ENCODE results near the gene HAP1.
A peak's percentile ranks its signal among the peaks of the same experiment; 100 is the strongest.
"Not testable (repeated sequence)": the region's sequence is repeated elsewhere in the genome, so short reads cannot be mapped to it uniquely, and the experiment has no call there.

The HAP1 gene, protein sequence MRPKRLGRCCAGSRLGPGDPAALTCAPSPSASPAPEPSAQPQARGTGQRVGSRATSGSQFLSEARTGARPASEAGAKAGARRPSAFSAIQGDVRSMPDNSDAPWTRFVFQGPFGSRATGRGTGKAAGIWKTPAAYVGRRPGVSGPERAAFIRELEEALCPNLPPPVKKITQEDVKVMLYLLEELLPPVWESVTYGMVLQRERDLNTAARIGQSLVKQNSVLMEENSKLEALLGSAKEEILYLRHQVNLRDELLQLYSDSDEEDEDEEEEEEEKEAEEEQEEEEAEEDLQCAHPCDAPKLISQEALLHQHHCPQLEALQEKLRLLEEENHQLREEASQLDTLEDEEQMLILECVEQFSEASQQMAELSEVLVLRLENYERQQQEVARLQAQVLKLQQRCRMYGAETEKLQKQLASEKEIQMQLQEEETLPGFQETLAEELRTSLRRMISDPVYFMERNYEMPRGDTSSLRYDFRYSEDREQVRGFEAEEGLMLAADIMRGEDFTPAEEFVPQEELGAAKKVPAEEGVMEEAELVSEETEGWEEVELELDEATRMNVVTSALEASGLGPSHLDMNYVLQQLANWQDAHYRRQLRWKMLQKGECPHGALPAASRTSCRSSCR

DNA sequence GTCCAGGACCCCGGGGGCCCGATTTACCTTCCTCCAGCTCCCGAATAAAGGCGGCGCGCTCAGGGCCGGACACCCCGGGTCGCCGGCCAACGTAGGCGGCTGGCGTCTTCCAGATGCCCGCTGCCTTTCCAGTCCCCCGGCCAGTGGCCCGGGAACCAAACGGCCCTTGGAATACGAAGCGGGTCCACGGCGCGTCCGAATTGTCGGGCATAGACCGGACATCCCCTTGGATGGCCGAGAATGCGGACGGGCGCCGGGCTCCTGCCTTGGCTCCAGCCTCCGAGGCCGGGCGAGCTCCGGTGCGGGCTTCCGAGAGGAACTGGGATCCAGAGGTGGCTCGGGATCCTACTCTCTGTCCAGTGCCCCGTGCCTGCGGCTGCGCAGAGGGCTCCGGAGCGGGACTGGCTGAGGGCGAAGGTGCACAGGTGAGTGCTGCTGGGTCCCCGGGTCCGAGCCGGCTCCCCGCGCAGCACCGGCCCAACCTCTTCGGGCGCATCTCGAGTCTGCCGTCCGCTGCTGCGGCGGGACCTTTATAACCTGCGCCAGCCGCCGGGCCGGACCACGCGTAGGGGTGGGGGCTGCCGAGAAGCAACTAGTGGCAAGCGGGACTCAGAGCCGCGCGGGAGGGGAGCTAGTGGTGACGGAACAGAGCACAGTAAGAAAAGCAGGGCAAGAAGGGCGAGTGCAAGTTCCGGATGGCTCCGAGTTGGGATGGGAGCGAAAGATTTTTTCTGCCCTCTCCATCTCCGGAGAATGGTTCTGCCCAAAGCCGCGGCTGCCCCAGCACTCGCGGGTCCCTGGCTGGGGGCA, at the start of gene HAP1:
TSS of gene HAP1 (minus strand) at position 505 of the 810 bp plus-strand sequence. CDS start at position 496, 9 bp downstream.
- peak; percentile 42 for DNase-seq (ENCODE audit: low spot score)

DNA sequence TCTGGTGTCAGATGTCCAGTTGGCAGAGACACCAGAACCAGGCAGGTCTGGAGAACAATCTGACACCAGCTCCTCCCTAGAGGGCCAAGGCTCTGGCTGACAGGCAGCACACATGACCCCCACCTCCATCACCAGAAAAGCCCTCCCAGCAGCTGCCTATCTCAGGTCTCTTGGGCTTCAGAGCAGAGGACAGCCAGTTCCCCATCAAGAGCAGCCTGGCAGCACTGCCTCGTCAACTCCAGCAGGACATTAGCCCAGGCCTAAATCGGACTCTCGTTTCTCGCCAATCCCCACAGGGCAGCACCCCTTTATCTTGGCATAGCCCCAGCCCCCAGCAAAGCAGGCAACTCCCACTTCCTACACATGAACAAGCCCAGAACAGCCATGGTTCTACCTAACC, 47.7 kb upstream of the HAP1 start:
- no peak for DNase-seq (ENCODE audit: low spot score)

DNA sequence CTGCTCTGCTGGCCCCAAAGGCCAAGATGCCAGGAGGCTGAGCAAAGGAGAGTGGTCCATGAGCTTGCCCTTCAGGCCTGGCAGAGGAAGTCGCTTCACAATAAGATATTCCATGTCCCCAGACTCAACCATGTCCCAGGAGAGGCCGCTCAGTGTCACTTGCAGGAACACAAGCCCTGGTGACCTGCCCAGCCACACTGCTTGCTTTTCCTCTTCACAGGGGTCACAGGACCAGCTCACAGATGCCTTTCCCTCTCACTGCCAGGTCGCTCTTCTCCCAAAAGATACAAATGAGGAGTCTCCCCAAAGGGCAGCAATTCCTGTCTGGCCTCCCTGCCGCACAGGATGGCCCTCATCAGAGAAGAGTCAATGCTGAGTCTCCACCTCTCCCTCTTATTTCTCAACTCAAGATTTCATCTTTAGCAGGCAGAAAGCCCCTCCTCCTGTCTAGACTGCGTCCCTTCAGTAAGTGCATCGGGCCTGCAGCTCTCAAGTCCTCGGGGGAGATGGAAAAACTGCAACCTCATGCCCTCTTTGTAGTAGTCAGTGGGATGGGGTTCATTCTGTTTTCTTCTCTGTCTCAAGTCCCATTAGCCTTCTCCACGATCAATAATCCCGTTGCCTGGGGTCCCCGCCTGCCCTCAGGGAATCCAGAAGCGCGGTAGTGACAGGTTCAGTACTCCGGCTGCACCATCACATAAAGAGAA, 47.1 kb upstream of the HAP1 start:
- no peak for DNase-seq (ENCODE audit: low spot score)

DNA sequence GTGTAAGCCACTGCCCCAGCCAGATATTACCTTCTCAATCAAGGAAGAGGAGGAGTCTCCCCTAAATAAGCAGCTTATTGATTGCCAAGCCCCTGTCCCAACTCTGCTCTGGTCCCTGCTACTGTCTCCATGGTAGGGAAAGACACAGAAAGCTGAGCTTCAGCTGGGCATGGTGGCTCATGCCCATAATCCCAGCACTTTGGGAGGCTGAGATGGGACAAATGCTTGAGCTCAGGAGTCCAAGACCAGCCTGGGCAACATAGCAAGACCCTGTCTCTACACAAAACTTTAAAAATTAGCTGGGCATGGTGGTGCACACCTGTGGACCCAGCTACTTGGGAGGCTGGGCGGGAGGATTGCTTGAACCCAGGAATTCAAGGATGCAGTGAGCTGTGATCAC, 45.5 kb upstream of the HAP1 start:
- no peak for DNase-seq (ENCODE audit: low spot score)

DNA sequence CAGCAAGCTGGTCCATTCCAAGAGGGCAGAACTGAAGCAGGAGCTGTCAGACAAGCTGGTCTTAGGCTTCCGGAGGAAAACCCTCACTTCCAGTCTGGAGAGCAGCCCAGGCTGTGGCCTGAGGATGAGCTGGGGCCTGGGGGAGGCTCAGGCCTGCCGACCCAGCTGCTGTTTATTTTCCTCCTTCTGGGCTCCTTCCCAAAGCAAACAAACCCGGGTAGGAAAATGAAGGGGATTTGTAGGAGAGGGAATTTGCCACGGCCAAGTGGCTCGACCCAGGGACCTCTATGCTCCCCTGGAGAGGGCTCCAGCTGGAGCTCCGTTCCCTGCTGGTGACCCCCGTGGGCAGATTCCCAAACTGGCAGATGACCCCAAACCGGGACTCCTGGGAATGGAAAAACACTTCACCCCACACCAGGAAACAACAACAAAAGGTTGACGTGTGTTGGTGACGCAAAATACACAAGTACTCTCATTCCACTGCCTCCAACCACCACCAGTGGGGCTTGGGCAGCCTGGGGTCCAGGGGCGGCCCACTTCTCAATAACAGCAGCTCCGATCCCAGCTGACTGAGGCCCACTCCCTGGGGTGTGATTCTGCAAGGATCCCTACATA, 43.2 kb upstream of the HAP1 start:
- DNase-seq (ENCODE audit: low spot score): no peak

DNA sequence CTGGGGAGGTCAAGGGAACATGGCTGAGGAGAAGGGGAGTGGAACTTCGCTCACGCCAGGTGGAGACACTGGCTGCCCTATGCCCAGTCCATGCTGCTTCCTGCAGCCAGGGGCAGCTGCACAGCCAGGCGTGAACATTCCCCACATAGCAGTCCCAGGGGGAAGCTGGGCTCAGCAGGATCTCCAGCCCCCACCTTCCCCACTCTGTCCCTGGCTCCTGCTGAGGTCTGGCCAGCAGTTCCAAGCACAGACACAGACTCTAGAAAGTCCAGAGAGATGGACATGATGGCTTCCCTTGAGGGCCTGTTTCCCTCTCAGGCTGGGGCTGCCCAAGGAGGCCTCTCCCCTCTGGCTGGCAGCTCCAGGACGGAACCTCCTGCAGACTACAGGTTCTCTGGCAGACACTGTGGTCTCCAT, 42.7 kb upstream of the HAP1 start:
- DNase-seq (ENCODE audit: low spot score): peak; percentile 48

DNA sequence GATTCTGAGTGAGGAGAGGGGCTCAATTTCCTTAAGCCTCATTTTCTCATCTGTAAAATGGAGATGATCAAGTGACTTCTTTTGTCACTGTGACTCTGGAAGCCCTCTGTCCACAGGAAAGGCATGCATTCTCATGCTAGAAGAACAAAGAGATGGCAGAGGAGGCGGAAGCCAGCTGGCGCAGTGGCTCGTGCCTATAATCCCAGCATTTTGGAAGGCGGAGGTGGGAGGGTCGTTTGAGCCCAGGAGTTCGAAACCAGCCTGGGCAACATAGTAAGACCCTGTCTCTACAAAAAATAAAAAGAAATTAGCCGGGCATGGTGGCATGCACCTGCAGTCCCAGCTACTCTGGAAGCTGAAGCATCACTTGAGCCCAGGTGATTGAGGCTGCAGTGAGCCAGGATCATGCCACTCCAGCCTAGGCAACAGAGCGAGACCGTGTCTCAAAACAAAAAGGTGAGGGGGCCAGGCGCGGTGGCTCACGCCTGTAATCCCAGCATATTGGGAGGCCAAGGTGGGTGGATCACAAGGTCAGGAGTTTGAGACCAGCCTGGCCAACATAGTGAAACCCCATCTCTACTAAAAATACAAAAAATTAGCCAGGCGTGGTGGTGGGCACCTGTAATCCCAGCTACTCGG, 41.9 kb upstream of the HAP1 start:
- not testable (repeated sequence) for DNase-seq (ENCODE audit: low spot score)

DNA sequence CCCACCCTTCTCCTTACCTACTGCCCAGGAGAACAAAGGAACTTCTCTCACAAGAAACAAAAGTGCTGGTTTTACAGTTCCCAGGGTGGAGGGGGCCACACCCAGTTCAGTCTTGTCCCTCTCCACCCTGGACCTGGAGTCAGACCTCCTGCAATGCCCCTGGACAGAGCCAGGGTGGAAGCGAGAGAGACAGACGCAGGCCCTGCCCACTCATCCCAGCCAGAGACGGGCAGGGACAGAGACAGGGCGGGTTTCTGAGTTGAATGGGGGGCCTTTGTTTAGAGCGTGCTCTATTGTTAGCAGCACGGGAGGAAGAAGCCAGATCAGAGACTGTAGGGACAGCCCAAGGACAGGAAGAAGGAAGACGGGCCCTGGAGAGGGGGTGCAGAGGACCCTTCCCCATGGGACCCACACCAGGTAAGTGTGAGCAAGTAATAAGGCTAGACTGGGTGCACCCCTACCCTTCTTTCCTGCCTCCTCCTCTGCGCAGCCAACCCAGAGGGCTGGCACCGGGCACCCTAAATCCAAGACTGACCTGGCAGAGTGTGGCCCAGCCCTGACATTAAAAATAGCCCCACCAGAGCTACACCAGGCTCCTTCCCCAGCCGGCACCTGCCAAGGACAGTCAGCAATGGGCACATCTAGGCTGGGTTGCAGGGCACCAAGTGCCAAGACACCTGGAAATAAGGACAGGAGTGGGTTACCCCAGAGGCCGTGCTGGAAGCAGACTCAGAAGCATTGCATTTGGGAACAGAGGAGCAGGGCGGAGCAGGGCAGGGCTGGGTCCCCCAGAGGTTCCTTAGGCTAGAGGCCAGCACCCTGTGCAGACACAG, 41.2 kb upstream of the HAP1 start:
- peak; percentile 54 for DNase-seq (ENCODE audit: low spot score)

DNA sequence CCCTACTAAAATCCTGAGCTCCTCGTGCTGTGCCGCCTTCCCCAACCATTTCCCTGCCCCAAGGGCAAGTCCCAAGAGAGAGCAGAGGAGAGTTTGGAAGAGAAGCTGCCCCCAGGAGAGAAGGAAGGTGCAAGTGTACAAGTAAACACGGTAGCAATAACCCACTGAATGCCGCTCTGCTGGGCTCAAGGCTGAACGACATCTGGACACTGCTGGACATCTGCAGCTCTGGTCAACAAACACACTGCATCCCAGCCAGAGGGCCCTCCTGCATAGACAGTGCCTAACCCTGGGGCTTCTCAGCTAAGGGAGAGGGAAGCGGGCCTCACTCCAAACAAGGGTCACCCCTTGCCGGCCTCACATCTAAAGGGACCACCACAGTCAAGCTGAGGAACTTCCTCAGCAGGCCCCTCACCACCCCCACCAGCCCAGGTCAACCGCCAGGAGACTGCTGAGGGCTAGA, 39.3 kb upstream of the HAP1 start:
- DNase-seq (ENCODE audit: low spot score): no peak

DNA sequence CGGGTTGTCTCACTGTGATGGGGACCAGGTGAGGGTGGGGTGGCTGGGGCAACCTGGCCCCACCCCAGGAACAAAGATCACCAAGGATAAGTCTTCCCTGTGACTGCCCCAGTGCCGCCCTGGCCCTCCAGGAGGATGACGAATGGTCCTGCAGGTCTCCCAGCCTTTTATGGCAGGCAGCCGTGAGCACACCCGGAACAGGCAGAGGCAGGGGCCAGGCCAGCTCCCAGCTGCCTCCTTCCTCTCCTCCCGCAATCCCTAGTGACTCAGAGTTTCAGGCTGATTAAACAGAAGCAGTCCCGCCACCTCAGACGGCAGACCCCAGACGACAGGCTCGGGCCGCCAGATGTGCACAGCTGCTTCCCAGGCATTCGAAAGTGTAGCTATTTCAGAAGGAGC, 38.7 kb upstream of the HAP1 start:
- DNase-seq (ENCODE audit: low spot score): peak; percentile 85

DNA sequence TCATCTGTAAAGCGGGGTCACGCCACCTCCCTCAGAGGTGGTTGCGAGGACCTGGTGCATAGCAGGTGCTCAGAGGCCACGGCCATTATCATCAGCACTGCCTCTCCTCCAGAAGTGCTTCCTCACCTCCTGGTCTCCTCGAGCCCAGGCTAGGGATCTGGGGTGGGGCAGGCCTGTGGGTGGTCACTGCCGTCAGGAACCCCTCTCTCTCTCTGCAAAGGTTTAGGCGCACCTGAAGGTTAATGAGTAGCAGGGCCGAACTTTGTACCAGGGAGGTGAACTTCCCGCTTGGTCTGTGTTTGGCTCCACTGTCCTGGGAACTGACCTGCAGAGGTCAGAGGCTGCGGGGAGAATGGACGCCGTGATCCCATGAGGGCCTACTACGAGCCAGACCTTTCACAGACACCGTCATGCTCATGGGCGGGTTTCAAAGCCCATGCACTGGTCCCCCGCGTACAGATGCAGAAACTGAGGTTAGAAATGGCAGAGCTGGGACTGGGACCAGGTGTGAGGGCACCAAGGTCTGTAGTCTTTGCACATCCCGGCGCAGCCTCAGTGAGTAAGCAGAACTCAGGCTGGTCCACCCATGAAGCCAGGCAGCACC, 38.2 kb upstream of the HAP1 start:
- no peak for DNase-seq (ENCODE audit: low spot score)

DNA sequence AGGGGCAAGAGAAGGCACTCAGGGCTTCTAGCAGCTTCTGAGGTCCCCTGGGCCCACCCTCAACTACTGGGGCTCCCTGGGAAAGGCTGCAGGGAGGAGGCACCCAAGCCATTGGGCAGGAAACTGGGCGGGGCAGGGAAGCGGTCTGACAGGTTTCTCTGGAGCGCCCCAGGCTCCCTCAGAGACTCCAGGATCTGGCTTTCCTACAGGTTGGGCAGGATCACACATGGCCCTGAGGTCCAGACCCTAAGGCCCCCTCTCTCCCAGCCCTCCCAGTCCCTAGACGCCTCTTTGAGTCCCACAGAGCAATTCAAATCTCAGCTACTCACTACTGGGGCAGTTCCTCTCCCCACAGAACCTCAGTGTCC, 37.8 kb upstream of the HAP1 start:
- no peak for DNase-seq (ENCODE audit: low spot score)

DNA sequence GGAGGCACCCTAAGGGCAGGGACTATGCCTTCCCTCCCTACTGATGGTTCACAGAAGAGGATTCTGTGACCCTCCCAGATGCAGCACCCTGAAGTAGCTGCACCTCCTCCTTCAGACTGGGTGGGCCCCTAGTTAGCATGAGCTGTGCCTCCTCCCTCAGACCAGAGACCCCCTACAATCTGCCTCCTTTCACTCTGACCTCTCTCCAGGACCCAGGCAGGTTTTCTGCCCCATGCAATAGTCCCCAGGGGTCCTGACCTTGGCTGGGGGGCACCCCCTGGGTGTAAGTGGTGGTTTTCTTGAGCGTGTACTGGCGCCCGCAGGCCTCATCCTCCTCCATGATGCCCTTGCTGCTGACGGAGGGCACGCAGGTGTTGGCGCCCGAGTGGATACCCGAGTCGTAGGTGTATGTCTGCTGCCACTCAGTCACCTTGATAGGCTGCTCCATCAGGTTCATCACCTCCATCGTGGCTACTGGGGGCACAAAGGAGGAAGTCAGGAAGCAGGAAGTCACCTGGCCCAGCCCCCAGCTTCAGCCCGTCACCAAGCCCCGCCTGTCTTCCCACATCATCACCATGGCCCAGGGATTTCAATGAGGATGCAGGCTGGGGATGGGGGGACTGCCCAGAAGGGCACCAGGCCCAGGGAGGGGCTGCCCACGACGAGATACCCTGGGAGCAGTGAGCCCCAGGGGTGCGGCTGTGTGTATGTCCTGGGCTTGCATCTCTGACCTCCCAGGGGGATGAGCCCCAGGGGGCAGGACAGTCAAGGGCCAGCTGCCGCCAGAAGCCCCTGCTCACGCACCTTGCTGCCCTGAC, 37.2 kb upstream of the HAP1 start:
- DNase-seq (ENCODE audit: low spot score): no peak

DNA sequence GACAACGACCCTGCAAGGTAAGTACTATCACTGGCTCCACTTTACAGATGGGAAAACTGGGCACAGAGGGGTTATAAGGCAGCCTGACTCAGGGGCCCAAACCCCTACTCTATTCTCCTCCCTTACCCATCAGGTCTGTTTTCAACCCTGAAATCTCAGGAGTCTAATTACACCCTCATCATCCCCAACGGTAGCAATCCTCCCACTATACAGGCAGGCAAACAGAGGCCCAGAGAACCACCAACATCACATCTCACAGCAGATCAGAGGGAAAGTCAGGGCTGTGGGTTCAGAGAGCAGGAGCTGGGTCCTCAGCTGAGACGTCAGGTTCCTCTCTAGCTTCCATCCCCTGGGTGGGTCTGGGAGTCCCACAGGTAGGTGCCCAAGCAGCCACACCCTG, 35.5 kb upstream of the HAP1 start:
- DNase-seq (ENCODE audit: low spot score): no peak

DNA sequence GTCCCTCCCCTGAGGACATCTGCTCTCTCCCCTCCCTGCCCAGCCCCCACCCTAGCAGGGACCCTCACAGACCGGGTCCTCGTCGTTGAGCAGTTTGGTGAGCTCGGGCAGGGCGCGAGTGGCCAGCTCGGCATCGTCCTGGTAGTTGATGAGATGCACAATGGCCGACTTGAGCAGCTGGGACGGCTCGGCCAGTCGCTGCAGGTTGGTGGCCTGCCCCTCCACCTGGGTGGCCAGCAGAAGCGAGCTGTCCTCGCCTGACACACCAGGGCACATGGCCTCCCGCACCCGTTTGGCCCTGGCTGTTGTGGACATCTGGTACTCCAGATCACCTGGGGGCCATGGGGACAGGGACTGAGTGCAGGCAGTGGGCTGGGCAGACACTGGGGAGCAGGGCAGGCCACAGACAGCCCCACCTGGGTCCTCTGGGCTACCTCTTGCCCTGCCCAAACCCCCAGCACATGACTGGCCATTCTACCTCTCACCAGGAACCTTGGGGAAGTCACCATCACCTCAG, 35.0 kb upstream of the HAP1 start:
- DNase-seq (ENCODE audit: low spot score): no peak

DNA sequence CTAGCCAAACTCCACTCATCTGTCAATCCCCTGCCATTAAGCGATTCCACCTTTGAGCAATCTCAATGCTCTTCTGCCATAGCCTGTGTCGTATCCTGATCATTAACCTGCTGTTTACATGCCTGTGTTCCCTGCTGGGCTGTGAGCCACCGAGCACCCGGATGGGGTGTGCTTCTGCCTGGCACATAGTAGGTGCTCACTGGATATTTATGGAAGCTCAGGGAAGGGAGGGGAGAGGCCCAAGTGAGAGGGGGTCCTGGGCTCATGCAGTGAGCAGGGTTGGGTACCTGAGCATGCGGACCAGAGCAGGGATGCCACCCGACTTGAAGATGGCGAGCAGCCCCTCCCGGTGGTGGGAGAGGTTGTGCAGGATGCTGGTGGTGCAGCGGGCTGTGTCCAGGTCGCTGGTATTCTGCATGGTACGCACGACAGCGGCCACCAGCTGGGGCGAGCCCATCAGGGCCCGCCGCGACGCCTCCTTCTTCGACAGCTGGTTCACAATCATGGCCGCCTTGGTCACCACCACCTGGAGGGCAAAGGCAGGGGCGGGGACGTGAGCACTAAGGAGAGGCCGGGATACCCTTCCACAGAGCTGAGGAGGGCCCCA, 34.3 kb upstream of the HAP1 start:
- DNase-seq (ENCODE audit: low spot score): no peak

DNA sequence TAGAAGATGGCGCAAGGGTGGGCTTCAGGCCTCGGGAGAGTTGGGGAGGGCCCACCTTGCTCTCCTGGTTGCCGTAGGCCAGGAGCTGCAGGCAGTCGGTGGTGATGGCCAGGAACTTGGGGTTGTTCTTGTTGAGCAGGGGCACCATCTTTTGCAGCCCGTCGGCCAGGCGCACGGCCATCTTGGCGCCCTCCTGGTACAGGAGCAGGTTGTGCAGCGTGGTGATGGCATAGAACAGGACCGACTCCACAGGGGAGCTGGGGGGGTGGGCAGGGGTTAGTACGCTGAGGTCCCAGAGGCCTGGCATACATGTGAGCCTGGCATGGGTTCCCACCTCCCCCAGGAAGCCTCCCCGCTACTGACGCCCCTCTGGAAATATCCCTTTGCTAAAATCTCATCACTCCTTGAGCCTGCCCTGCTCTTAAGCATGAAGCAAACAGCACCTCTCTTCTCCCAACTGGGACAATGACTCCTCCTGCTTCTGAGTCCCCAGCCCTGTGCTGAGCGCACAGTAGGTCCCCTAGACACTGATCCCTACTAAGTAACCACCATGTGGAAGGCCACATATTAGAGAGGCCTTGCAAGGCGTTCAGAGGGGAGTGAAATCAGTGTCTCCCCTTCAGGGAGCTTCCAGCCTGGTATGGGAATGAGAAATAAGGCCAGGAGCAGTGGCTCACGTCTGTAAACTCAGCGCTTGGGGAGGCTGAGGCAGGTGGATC, 33.0 kb upstream of the HAP1 start:
- no peak for DNase-seq (ENCODE audit: low spot score)

DNA sequence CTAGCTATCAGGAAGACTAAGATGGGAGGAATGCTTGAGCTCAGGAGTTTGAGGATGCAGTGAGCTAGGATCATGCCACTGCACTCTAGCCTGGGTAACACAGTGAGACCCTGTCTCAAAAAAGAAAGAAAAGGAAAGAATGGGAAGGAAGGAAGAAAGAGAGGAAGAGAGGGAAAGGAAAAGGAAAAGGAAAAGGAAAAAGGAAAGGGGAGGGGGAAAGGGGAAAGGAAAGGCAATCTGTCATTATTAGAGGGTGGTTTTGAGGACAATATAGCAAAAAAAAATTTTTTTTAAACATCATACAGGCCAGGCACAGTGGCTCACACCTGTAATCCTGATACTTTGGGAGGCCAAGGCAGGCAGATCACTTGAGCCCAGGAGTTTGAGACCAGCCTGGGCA, 31.7 kb upstream of the HAP1 start:
- DNase-seq (ENCODE audit: low spot score): no peak
